Renal cortical epithelial cell (primary cell): ENCODE measurements around the gene KLHL15. TPM values are rescaled to one million over a fixed set of nuclear protein-coding genes. Genes with fewer than 3 reads are reported as not detected.
"Not testable (repeated sequence)": the region's sequence is repeated elsewhere in the genome, so short reads cannot be mapped to it uniquely, and the experiment has no call there.

Experiments used
- DNase-seq: peaks from one replicate; pipeline ENCODE4 v3.0.0-alpha.2; 2011; ENCODE audit warnings: low read depth
- total RNA-seq: library from RNA; depleted of rRNA; stranded (reverse); fragments of >200 nt; gene quantifications from 2 replicates; pipeline ENCODE4 v1.2.3, GENCODE V29; 2014

The KLHL15 gene
- total RNA-seq, 1 donor from 2014 or later = 15.1 TPM

DNA sequence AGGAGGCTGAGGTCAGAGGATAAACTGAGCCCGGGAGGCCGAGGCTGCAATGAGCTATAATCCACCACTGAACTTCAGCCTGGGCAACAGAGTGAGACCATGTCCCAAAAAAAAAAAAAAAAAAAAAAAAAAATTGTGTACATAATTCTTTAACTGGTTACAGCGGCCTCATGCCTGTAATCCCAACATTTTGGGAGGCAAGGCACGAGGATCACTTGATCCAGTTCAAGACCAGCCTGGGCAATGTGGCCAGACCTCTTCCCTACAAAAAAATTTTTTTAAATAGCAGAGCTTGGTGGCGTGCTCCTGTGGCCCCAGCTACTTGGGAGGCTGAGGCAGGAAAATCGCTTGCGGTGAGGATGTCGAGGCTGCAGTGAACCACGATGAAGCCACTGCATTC, 9.3 kb downstream of the KLHL15 start:
- DNase-seq = no peak

DNA sequence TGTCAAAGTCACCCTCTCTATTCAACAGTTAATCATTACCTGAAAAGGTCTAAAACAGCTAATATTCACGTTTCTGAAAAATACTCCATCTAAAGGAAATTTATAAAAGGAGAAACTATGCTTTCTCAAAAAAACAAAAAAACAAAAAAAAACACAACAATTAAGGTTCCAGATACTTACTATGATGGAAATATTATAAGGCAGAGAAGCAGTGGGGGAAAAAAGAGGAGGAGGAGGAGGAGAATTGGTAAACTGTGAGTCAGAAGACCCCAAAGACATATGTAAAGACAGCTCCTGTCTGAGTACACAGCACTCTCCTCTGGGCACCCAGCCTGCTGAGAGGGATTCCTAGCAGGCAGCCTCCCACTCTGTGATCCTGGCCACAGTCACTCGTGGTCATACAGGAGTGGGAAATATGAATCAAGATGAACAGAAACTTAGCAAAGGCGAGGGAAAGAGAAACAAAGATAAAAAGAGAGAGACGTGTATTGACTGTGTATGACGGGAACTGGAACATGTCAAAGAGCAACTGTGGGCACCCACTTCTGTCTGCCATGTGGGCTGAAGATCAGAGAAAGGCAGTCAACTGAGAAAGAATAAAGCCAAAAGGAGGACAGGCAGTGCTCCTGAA, 12.5 kb downstream of the KLHL15 start:
- no peak for DNase-seq

DNA sequence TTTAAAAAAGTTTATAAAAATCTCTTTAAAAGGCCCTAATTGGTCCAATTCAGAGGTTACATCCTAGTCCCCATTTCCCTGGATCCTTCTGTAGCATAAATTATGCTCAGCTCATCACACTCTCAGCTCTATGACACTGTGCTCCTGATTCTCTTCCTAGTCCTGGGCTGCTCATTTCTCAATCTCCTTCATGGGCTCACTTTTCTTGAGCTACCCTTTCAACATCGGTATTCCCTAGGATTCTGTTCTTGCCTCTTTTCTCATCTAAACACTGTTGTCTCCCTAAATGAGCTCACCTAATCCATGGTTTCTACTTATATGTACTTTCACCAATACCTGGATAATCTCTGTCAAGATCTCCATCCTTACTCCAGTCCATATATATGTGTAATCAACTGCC, 14.7 kb downstream of the KLHL15 start:
- DNase-seq = no peak

DNA sequence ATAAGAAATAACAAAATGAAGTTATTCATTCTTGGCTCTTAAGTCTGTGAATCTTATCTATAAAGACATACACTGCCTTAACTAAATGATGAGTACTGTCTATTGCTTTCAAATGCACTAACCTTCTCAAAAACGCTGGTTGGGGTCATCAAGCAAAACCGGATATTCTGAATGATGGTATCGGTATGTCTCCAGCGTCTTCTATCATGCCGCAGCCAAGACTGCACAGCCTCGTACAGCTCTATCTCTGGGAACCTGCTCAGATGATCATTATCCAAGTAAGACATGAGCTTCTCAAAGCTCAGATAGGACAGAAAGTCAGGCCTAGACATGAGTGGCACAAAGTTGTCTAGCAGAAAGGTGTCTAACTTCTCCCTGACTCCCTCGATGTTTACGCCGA, 21.1 kb downstream of the KLHL15 start:
- no peak for DNase-seq

DNA sequence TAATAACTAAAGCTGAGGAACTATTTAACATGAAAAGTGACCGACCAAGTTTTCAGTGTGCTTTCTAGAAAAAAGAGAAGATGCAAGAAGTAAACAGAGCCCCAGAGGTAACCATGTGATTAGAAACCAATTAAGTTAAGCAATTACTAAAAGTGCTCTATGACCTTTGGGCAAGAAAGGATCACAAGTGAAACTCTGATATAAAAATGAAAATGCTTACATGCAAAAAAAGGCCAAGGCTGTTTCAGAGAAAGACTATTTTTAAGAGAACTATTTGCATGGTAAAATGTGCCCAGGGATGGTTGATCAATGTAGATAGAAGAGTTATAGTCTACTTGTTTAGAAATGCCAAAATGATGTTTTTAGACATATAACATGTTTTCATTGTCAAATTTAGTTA, 22.0 kb downstream of the KLHL15 start:
- no peak for DNase-seq

DNA sequence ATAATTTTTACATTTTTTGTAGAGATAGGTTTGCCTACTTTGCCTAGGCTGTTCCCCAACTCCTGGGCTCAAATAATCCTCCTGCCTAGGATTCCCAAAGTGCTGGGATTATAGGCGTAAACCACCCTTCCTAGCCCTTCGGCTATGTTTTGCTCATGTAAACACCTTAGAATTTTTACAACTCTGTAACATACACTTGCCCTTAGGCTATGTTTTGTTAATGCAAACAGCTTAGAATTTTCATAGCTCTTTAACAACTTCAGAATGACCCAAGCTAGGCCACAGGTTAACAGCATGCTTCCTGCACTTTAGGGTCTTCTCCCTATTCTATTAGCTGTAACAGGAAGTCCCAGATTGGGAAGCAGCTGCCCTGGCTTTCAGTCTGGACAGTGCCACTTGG, 24.2 kb downstream of the KLHL15 start:
- DNase-seq = no peak

DNA sequence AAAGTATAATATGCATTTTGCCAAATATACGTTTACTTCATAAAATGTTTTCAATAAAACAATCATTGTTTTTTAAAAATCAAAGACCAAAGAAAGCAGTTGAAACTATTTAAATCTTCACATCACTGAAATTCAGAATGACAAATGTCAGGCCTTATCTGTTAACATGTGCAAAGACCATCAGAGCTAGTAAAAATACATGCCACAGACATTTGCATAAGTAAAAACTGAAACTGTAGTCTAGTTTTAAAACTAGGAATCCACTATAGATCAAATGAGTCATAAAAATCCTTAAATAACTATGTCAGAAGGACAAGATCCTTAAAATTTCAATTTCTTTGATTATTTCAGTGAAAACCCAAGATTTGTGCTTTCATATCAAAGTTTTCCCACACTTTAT, 24.8 kb downstream of the KLHL15 start:
- DNase-seq = no peak

DNA sequence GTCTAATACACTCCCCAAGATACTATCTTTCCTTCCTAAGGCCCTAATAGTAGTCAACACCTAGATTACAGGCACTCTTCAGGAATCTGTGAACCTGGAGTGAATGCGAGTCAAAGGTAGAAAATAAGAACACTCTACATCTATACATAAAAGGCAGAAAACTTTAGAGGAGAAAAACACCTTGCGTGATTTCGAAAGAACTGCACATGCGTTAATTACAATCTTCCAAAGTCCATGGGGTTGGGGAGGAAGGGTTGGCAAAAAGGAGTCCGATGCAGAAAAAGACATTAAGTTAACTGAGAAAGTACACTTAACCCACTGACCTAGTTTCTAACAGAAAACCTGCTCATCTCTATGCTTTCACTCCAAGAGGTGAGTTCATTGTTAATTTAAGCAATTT, 27.3 kb downstream of the KLHL15 start:
- DNase-seq = no peak

DNA sequence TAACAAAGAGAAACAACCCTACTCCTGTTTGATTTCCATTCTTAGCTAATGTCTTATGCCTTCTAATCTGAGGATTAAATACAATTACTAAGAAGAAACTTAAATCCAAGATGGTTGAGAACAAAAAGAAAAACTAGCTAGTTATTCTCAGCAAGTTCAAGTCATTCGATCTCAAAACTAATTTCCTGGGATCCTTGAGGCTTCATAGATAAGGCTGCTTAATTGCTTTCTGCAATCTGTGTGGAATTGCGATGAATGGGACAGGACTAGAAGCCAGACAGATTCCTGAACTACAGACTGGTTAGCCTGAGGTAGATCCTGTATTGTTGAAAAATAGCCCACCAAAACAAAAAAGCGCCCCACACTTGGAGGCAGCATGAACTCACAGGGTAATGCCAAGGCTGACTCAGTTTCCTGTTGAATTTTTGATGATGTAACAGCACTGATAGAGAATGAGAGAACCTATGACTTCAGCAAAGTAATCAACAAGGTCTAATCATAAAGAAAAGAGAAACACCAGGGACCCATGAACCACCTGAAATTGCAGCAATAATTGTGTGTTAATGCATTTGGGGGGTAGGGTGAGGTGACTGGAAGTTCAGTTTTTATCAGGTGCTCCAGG, 33.9 kb downstream of the KLHL15 start:
- DNase-seq = no peak

DNA sequence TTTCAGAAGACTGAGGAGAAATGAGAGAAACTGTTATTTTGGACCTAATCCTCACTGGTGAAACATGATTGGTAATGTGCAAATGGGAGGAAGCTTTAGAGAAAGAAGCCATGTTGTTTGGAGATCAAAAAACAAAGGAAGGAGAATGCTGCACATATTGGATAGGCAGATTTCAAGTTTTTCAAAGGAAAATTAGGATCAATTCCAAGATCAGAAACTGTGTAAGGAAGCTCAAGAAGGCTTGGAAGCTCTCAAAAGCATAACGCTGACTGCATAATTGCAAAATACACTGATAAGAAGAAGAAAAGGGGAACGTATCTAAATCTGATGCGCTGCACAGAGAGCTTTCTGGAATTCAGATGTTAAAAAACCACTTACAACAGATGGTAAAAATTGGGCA, 34.6 kb downstream of the KLHL15 start:
- DNase-seq = no peak

DNA sequence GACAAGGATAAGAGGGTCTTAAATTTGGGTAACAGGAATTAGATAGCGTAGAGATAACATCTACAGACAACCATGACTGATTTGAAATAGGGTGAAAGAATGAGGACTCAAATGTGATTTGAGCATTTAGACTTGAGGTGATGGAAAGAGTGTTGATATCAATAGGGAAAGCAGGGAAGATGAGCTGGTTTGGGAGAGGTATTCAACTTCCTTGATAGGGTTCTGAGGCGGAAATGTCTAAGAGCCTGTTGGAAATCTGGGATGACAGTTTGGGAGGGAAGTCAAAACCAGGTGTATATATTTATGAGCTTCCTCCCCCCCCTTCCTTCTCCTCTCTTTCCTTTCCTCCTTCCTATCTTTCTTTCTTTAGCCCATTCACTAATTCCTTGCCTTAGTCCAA, 36.5 kb downstream of the KLHL15 start:
- no peak for DNase-seq

DNA sequence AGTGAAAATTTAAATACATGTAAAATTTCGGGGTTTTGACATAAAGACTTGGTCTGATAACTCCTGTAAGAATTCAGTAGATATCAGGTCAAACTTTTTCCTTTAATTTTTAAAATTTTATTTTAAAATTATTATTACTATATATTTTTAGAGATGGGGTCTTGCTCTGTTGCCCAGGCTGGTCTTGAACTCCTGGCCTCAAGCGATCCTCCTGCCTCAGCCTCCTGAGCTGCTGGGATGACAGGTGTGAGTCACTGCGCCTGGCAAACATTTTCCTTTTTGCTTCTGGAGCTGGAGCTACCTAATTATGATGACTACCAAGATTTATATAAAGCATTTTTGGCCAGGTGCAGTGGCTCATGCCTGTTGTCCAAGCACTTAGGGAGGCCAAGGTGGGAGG, 37.3 kb downstream of the KLHL15 start:
- DNase-seq = no peak

DNA sequence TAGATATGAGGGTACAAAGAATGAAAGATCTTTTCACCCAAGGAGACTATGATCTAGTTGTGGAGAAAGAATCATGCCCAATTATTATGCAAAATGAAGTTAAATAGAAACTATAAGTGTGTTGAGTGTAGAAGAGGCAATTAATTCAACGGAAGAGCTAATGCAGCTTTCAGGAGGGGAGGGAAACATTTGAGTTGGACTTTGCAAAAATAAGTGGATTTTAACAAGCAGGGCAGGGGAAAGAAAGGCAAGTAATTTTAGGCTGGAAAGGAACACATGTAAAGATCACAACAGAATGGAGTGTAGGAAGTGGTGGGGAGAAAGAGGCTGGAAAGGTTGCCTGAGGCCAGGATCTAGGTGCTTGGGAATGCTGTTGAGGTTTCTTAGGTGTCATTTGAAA, 44.1 kb downstream of the KLHL15 start:
- DNase-seq = no peak

DNA sequence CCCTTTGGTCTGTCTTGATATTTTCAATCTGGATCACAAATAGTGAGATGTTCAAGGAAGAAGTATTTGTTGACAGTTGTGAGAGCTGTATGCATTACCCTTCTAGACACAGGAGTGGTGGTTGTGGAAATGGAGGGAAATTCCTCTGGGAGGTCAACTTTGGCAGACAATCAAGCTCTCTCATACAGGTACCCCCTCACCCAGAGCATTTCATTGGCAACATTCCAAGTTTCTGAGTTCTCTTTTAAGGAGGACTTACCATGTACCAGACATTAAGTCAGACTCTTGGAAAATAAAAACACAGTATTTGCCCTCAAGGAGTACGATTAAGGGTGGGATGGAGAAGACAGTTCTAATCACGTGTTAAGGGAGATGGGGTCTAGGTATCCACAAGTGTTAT, 45.3 kb downstream of the KLHL15 start:
- DNase-seq = peak; percentile 6

DNA sequence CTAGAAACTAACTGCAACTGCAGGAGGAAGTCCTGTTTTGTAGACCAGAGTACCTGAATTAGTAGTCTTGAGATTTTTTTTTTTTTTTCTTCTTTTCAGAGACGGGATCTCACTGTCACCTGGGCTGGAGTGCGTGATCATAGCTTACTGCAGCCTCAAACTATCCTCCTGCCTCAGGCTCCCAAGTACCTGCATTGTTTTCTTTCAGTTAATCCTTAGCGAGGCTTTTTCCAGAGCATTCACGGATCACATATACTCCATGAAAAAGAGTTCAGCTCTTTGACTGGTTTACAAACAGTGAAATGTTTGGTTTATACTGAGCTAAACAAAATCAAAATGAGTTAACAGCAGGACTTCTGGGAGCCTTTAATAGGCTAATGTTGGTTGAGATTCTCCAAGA, 45.8 kb downstream of the KLHL15 start:
- no peak for DNase-seq

DNA sequence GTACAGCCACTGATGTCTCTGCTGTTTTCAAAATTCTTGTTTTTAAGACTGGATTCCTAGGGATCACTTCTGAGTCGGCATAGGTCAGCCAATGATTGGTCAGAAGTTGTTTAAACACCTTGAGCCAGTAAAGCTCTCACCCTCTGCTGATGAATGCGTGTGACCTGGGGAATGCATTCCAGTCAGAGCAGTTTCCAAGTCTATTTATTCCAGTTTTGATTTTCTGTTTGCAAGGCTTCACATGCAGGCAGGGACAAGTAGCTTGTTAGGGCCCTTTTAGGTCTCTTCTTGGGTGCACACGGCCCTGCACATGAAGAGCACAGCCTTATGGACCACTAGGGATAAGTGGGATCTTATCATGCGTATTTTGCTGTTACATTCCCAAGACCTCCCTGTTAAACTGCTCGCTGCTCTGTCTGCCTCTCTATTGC, 47.0 kb downstream of the KLHL15 start:
- DNase-seq = peak; percentile 44

DNA sequence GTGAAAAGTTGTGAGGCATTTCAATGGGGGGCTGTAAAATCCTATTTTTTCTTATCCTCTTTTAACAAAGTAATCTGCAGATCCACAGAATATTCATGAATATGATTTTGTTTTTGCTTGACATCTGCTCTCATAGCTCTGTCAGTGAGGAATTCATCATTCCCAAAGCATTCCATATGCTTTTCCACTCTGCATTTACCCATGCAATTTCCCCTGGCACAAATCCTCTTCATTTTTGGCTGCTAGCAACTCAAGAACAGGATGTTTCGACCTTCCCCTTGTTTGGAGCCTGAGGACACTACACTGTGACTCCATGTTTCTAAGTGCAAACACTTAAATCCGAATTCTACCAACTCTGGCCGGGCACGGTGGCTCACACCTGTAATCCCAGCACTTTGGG, 48.5 kb downstream of the KLHL15 start:
- DNase-seq = no peak

DNA sequence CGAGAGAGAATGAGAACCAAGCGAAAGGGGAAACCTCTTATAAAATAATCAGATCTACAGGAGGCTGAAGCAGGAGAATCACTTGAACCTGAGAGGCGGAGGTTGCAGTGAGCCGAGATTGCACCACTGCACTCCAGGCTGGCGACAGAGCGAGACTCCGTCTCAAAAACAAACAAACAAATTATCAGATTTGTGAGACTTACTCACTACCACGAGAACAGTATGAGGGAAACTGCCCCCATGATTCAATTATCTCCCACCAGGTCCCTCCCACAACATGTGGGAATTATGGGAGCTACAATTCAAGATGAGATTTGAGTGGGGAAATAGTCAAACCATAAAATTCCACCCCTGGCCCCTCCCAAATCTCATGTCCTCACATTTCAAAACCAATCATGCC, 61.4 kb downstream of the KLHL15 start:
- DNase-seq = not testable (repeated sequence)

DNA sequence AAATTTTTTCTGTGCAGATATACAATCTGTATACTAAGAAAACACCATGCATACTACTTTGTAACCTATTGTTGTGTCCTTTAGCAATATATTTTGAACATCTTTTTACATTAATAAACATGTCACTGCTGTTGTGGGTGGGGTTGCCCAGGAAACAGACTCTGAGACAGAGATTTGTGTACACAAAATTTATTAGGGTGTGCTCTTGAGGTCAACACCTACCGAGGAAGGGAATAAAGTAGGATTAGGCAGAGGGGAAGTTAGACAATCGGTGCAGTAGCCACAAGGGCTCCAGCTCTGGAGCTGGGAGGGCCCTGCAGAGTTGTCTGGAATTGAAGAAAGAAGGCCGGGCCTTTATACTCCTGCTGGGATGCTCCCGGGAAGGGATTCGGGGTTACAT, 62.8 kb downstream of the KLHL15 start:
- DNase-seq = no peak

DNA sequence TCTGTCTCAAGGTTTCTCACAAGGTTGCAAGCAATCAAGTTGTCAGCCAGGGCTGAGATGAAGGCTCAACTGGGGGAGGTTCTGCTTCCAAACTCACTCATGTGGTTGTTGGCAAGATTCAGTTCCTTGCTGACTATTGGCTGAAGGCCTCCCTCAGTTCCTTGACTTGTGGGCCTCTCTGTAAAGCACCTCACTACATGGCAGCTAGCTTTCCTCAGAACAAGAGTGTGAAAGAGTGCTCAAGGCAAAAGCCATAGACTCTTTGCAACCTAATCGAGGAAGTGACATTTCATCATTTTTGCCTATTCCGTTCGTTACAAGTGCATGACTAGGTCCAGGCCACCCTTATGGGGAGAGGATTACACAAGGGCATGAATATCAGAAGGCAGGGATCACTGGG, 67.2 kb downstream of the KLHL15 start:
- DNase-seq = no peak

DNA sequence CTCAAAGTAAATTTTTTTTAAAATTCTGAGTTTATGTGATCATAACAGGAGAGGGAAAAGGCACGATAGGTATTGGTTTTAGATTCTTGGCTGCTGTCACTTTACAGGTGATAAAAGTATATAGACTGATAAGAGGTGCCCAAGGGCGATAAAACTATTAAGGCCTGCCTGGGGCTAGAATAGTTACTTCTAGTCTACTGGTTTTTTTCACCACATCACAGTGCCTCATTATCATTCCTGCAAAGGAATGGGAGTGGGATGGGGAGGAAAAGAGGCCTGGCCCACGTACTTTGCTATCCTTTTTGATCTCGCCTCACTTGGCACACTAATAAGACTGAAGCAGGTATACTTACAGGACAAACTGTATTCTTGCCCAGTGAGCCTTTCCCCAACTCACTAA, 72.6 kb downstream of the KLHL15 start:
- no peak for DNase-seq

DNA sequence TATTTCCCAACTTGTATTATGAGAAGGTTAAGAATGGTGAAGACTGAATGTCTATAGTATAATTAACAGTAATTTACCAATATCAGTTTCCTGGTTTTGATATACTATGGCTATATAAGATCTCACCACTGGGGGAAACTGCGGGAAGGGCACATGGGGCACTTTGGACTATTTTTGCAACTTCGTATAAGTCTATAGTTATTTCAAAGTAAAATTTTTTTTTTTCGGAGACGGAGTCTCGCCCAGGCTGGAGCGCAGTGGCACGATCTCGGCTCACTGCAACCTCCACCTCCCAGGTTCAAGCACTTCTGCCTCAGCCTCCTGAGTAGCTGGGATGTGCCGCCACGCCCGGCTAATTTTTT, 73.1 kb downstream of the KLHL15 start:
- DNase-seq = no peak

DNA sequence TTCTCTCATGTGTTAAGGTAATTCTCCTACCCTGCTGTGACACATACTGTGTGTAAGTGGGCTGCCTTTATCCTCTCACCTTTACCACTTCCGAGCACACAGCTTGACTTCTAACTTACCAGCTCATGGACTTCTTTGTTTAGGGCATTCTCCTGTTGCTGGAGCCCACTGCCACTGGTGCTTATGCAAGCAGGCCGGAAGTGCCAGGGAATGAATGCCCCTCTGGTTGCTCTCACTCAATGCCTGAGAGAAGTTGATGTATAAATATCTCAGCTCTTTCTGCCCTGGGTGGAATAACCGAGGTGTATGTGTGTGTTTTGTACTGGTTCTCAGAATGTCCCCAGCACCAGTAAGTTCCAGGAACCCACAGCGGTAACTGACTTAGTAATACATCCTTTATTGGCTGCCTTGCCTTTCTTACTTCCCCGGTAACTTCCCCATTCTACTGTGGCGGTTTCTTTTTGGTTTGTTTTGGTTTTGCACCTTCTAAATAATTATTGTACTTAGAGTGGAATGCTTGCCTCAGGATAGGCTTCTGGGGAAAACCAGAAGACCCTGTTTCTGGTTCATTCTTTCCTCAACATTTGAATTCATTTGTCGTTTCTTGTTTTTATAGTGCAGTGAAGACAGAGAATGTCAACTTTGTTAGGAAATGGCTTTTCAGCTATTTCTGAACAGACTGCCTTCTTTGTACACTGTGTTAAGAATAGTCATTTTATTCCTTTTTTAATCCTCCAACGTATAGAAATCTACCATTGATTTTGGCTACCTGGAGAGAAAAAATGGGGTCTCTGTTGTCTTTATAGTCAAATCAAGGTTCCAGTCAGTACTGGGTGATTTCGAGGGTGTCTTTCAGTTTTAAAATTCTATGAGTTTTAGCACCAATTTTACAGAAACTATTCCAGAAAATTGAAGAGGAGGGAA, 73.7 kb downstream of the KLHL15 start:
- peak; percentile 24 for DNase-seq
